Testis (tissue), 3 donors: ENCODE data around the gene VWA3A. TPM values are rescaled to one million over a fixed set of nuclear protein-coding genes. Genes with fewer than 3 reads are reported as not detected.
"Not testable (repeated sequence)": the region's sequence is repeated elsewhere in the genome, so short reads cannot be mapped to it uniquely, and the experiment has no call there.

Source experiments
- DNase-seq: peaks from one replicate; pipeline ENCODE4 v3.0.0-alpha.2; 2019
- H3K27ac ChIP-seq, 2 donors: fragments of 200-600 bp; sonication (generic); one replicate each; pipeline ENCODE4 v1.5.1; 2019
- H3K27me3 ChIP-seq: fragments of 200-600 bp; sonication (generic); one replicate; pipeline ENCODE4 v1.5.1; 2019
- H3K36me3 ChIP-seq: fragments of 200-600 bp; sonication (generic); one replicate; pipeline ENCODE4 v1.5.1; 2017; ENCODE audit warnings: low read depth; ENCODE audit errors: missing control alignments
- H3K4me1 ChIP-seq: fragments of 200-600 bp; sonication (generic); one replicate; pipeline ENCODE4 v1.5.1; 2019
- H3K4me3 ChIP-seq, 2 donors: fragments of 200-600 bp; sonication (generic); one replicate each; pipeline ENCODE4 v1.5.1; 2017 to 2019
- H3K9me3 ChIP-seq: fragments of 200-600 bp; sonication (generic); one replicate; pipeline ENCODE4 v1.5.1; 2017
- CTCF ChIP-seq, 3 experiments: fragments of 450-650 bp in 2 of 3; fragments of 200-600 bp in 1 of 3; sonication (generic) in 1 of 3; IDR thresholded peaks; one replicate each; pipeline ENCODE4 v1.5.1; 2016 to 2019; ENCODE audit warnings: antibody characterized with exemption in 3 of 3, mild to moderate bottlenecking in 2 of 3, moderate library complexity in 1 of 3
- POLR2A ChIP-seq: fragments of 450-650 bp; IDR thresholded peaks from one replicate; pipeline ENCODE4 v1.6.1; 2017; ENCODE audit warnings: antibody characterized with exemption, mild to moderate bottlenecking, moderate library complexity
- WGBS, 2 donors: methylation state at CpG; one replicate each; pipeline ENCODE4 v1.1.5; 2018; 5-methylcytosine and 5-hydroxymethylcytosine counted together
- intact Hi-C: fragments of 100-400 bp; cut with DNase I; formaldehyde crosslinking; loops from one replicate; pipeline ENCODE4 v1.15.1; 2023; ENCODE audit warnings: low total_unique reads
- polyA plus RNA-seq: library from polyadenylated mRNA; stranded (reverse); fragments of 350-450 nt; fragmentation: Illumina TruSeq; extraction: RNeasy Lipid Tissue Mini Kit (QIAGEN cat#74804); gene quantifications from one replicate; pipeline ENCODE4 v1.2.3, GENCODE V29; 2014; ENCODE audit warnings: low read depth, low replicate concordance; ENCODE audit not compliant: insufficient read depth
- total RNA-seq, 2 donors: library from RNA; depleted of rRNA; stranded (reverse); fragments of >200 nt; gene quantifications; one replicate each; pipeline ENCODE4 v1.2.3, GENCODE V29; 2016

VWA3A gene
- total and polyA plus RNA-seq, 3 donors from 2014 or later, result 5.0 to 15.8 (median 9.8) TPM

GRCh38 chr16:22098405-22099255 lies 6.3 kb downstream of the VWA3A start:
- no peaks in the 10 kb centered on the region for H3K27me3 ChIP-seq
- H3K27ac ChIP-seq, result no peak overlapping the region
- no peaks in the 10 kb centered on the region for H3K4me1 ChIP-seq
- no peak for TF ChIP-seq POLR2A
- peak in 2 of 3 experiments; percentile 38 to 44 for TF ChIP-seq CTCF (IDR thresholded peaks at IDR 0.05)
- intact Hi-C loops, result no loop called here
- 61 to 68% methylated on average over 8 of the region's 8 CpGs for WGBS, 2 donors
- H3K9me3 ChIP-seq, result no peaks in the 10 kb centered on the region
- no peak for DNase-seq
- no peaks in the 10 kb centered on the region for H3K36me3 ChIP-seq
- H3K4me3 ChIP-seq, result no peak overlapping the region

GRCh38 chr16:22099256-22099975 lies 7.1 kb downstream of the VWA3A start:
- Histone ChIP-seq H3K27me3 (no peaks in the 10 kb centered on the region), H3K9me3 (no peaks in the 10 kb centered on the region), H3K36me3 (no peaks in the 10 kb centered on the region), H3K27ac (no peak overlapping the region), H3K4me3 (no peak overlapping the region), H3K4me1 (no peaks in the 10 kb centered on the region)
- WGBS, 2 donors, result 75 to 79% methylated on average over 9 of the region's 9 CpGs
- DNase-seq, result no peak
- intact Hi-C loops, result no loop called here
- no peak for TF ChIP-seq CTCF (IDR thresholded peaks at IDR 0.05)
- no peak for TF ChIP-seq POLR2A

GRCh38 chr16:22103441-22103840 lies 11.1 kb downstream of the VWA3A start:
- TF ChIP-seq CTCF (IDR thresholded peaks at IDR 0.05) (no peak), POLR2A (no peak)
- Histone ChIP-seq H3K27me3 (no peaks in the 10 kb centered on the region), H3K4me3 (no peak overlapping the region), H3K27ac (no peak overlapping the region), H3K36me3 (no peaks in the 10 kb centered on the region), H3K4me1 (no peaks in the 10 kb centered on the region), H3K9me3 (no peaks in the 10 kb centered on the region)
- intact Hi-C loops, result no loop called here
- WGBS, 2 donors, result 95 to 97% methylated on average over 1 of the region's 1 CpG
- no peak for DNase-seq

GRCh38 chr16:22109258-22109898 lies 17.0 kb downstream of the VWA3A start:
- H3K9me3 ChIP-seq, result no peaks in the 10 kb centered on the region
- TF ChIP-seq CTCF (IDR thresholded peaks at IDR 0.05) (no peak), POLR2A (no peak)
- intact Hi-C loops, result no loop called here
- 69 to 79% methylated on average over 4 of the region's 4 CpGs for WGBS, 2 donors
- H3K27ac ChIP-seq, result no peak overlapping the region
- no peaks in the 10 kb centered on the region for H3K36me3 ChIP-seq
- no peaks in the 10 kb centered on the region for H3K4me1 ChIP-seq
- H3K4me3 ChIP-seq, result no peak overlapping the region
- H3K27me3 ChIP-seq, result no peaks in the 10 kb centered on the region
- no peak for DNase-seq

DNA sequence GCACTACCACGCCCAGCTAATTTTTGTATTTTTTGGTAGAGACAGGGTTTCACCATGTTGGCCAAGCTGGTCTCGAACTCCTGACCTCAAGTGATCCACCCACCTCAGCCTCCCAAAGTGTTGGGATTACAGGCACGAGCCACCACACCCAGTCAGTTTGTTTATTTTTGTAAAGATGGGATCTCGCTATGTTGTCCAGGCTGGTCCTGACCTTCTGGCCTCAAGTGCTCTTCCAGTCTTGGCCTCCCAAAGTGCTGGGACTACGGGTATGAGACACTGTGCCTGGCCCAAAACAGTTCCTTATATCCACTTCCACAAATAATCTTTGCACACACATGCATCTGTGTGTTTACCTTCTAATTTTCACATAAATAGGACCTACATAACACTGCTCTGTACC lies 19.3 kb downstream of the VWA3A start:
- H3K36me3 ChIP-seq, DNase-seq, intact Hi-C loops, H3K4me1 ChIP-seq, H3K27me3 ChIP-seq, H3K4me3 ChIP-seq, H3K27ac ChIP-seq, H3K9me3 ChIP-seq: not testable (repeated sequence)
- 75 to 87% methylated on average over 5 of the region's 5 CpGs for WGBS, 2 donors
